GM21576 (cell line): ENCODE measurements around the gene COL8A1.
"Not testable (repeated sequence)": the region's sequence is repeated elsewhere in the genome, so short reads cannot be mapped to it uniquely, and the experiment has no call there.

Experiments used
- ATAC-seq: cut with Tn5 transposase; IDR thresholded peaks from one replicate; pipeline ENCODE4 v1.9.1; 2021; ENCODE audit warnings: mild to moderate bottlenecking, moderate library complexity; ENCODE audit not compliant: unreplicated experiment

COL8A1 gene

GRCh38 chr3:99836681-99837080, 198.3 kb downstream of the COL8A1 start:
- ATAC-seq, result no peak

- no peak for ATAC-seq
Measured at GRCh38 chr3:99837715-99838114, 199.3 kb downstream of the COL8A1 start.

DNA sequence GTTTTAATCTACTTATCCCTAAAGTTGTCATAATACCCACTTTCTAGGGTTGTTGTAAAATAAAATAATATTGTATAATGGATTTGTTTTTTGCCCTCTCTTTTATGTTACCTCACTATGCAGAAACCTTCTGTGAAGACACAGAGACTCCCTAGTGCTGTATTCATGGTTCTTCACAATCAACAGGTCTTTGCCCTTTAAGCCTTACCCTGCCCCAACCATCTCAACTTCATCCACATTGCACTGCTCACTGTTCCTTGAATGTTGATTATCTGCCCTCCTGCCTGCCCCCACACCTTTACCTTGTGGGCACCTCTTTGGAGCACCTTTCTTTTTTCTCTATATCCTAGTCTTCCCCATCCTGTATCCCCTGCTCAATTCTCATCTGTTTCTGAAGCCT, 200.4 kb downstream of the COL8A1 start:
- no peak for ATAC-seq

DNA sequence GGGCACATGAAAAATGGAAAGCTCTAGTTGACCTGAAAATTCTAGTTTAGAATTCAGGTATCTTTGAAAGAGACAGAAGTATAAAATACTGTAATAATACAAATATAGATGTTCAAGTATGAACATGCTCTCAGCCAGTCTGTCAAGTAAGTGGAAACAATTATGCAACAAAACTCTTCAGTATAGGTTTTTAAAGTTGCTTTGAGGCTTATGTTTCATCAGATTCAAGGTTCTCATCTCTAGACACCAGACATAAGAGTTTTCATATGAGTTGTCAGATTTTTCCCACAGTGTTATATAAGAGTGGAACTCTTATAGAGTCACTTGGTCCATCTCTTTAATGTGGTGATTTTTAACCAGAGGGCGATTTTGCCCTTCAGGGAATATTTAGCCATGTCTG, 201.2 kb downstream of the COL8A1 start:
- ATAC-seq, result no peak

DNA sequence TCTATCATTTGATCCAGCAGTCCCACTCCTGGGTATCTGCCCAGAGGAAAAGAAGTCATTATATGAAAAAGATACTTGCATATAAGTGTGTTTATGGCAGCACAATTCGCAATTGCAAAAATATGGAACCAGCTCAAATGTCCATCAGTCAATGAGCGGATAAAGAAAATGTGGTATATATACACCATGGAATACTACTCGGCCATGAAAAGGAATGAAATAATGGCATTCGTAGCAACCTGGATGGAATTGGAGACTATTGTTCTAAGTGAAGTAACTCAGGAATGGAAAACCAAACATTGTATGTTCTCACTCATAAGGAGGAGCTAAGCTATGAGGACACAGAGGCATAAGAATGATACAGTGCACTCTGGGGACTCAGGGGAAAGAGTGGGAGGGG, 203.6 kb downstream of the COL8A1 start:
- not testable (repeated sequence) for ATAC-seq

GRCh38 chr3:99842826-99843589, 204.6 kb downstream of the COL8A1 start:
- peak; percentile 51 for ATAC-seq

DNA sequence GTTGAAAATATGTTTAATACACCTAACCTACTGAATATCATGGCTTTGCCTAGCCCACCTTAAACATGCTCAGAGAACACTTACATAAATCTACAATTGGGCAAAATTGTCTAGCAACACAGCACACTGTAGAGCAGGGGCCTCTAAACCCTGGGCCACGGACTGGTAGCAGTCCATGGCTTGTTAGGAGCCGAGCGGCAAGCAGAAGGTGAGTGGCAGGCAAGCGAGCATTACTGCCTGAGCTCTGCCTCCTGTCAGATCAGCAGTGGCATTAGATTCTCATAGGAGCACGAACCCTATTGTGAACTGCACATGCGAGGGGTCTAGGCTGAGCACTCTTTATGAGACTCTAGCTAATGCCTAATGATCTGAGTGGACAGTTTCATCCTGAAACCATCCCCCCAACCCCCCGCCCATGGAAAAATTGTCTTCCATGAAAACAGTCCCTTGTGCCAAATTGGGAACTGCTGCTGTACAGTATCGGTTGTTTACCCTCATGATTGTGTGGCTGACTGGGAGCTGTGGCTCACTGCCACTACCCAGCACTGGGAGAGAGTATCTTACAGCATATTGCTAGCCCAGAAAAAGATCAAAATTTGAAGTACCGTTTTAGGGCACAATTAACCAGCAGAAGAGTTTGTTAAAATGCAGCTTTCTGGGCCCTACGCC, 205.3 kb downstream of the COL8A1 start:
- peak; percentile 5 for ATAC-seq

- no peak for ATAC-seq
Measured at GRCh38 chr3:99845331-99845730, 206.9 kb downstream of the COL8A1 start.

DNA sequence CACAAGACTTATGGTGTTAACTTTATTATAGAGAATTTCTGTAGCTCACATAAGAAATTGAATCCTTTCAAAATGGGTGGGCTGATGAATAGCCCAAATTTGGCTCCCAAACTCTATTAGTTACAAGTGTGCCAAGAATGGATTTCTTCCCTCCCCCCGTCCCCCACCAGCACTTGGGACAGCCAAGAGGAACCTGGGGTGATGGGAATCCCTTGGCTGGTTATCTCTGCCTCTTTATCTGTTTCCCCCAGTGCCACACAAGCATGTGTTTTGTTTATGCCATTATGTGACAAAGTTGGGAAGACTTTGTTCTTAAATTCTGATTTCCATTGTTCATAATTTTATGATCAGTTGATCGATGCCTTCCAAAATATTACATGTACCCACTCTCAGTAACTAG, 207.6 kb downstream of the COL8A1 start:
- ATAC-seq, result no peak

DNA sequence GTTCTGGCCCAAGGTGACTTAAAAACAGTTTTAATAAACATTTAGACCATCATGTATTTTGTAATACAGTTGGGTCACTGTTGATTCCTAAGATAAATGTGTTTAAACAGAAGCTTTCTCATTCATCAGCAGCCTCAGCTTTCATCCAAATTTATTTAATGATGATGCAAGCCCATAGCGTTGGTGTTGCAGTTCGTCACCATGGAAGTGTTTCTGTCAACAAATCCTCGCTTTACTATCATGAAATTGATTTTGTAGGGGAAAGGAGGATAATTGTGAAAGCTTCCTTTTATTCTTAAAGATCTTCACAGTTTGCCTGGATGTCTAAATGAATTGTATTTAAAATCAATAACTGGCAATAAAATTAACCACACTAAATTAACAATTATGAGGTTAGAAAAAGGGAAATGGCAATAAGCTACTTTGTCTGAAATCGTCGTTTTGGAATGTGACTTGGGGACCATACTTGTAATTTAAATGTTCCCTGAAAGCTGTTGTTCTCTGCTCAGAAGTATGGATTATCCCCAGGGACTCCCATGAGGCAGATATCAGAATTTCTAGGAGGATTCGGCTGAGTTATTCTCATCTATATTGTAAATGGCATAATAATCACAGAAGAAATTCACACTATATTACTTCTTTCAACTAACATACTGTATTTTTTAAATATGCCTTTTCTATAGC, 208.2 kb downstream of the COL8A1 start:
- no peak for ATAC-seq

DNA sequence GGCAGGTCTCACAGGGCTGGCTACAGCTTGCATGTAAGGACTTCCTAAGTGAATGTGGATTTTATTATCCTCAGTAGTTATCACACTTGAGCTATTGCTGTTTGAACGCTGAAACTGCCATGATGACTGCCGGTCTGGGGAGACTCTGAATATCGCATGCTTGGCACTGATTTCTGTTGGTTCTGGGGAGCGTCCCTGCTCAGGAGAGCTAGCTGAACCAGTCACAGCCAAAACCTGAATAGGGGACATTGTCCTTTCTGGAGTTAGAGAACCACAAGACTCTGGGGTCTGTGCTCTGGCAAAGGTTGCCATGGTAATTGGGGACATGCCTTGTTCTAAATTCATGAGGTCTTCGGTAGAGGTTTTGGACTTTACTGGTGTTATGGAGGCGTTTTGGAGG, 210.0 kb downstream of the COL8A1 start:
- ATAC-seq, result no peak
